Muscle of leg (tissue), 11 donors: ENCODE measurements around the gene SH3TC2. TPM values are rescaled to one million over a fixed set of nuclear protein-coding genes. Genes with fewer than 3 reads are reported as not detected.

Experiments used
- DNase-seq: peaks from one replicate; pipeline ENCODE4 v3.0.0; 2013
- H3K27ac ChIP-seq: one replicate; pipeline ENCODE4 v1.5.1; 2013; ENCODE audit warnings: mild to moderate bottlenecking, low read length, control low read depth
- H3K27me3 ChIP-seq: one replicate; pipeline ENCODE4 v1.6.1; 2013; ENCODE audit warnings: low read length; ENCODE audit not compliant: control insufficient read depth, insufficient read depth
- H3K36me3 ChIP-seq: one replicate; pipeline ENCODE4 v1.6.1; 2013; ENCODE audit warnings: low read length; ENCODE audit not compliant: control insufficient read depth, insufficient read depth
- H3K4me1 ChIP-seq: one replicate; pipeline ENCODE4 v1.6.1; 2013; ENCODE audit warnings: low read length; ENCODE audit not compliant: control insufficient read depth, insufficient read depth
- H3K4me3 ChIP-seq: one replicate; pipeline ENCODE4 v1.5.1; 2013; ENCODE audit warnings: low read length, control low read depth
- H3K9me3 ChIP-seq: replicated peaks from 2 replicates; pipeline ENCODE4 v1.6.1; 2013; ENCODE audit warnings: low read depth, low read length; ENCODE audit not compliant: control insufficient read depth
- WGBS: methylation state at CpG from one replicate; pipeline ENCODE4 v1.1.5; 2013; ENCODE audit warnings: missing lambda C conversion rate; ENCODE audit not compliant: insufficient coverage; 5-methylcytosine and 5-hydroxymethylcytosine counted together
- polyA plus RNA-seq, 8 donors: library from polyadenylated mRNA; unstranded; fragments of 120-200 nt; gene quantifications; one replicate each; pipeline versions ENCODE4 v1.2.1 to v1.2.3, GENCODE V29; 2013; ENCODE audit warnings: inconsistent platforms in 1 of 8, low replicate concordance in 1 of 8; ENCODE audit not compliant: insufficient read length in 8 of 8, insufficient read depth in 1 of 8
- total RNA-seq: library from RNA; stranded (reverse); fragments of 120-200 nt; gene quantifications from one replicate; pipeline ENCODE4 v1.2.4, GENCODE V29; 2013

Gene SH3TC2
- total and polyA plus RNA-seq, 9 donors = 0.84 to 3.0 (median 1.6) TPM

DNA sequence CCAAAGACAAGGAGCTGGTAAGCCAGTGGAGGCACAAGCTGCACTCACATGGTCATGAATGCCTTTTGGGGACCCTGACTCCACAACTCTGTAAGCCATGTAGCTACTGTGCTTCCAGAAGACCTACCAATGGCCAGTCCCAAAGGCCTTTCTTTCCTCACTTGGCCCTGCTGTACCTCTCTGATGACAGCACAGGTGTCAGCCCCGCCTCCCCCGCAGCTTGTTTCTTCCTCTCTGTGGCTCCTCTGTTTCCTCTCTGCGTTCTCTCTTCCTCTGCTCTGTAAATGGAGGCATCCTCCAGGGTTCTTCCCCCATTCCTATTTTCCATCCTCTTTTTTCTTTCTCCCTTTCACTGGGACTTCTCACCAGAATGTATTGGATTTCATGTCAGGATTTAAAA is 26.7 kb downstream of the SH3TC2 start:
- WGBS = 67% methylated on average over 2 of the region's 3 CpGs
- Histone ChIP-seq H3K9me3 (no peaks in the 10 kb centered on the region), H3K4me1 (no peaks in the 10 kb centered on the region), H3K27ac (no peak overlapping the region), H3K36me3 (no peaks in the 10 kb centered on the region), H3K4me3 (no peak overlapping the region), H3K27me3 (peaks cover 2% of the 10 kb centered on the region)
- DNase-seq = no peak

- peak; percentile 81 for DNase-seq
- H3K27ac ChIP-seq = no peak overlapping the region
- H3K4me3 ChIP-seq = no peak overlapping the region
- H3K9me3 ChIP-seq = no peaks in the 10 kb centered on the region
- peaks cover 2% of the 10 kb centered on the region for H3K27me3 ChIP-seq
- WGBS = 13% methylated on average over 6 of the region's 8 CpGs
- no peaks in the 10 kb centered on the region for H3K4me1 ChIP-seq
- no peaks in the 10 kb centered on the region for H3K36me3 ChIP-seq
Measured at GRCh38 chr5:149035372-149035790, 27.5 kb downstream of the SH3TC2 start.

- Histone ChIP-seq H3K4me3 (no peak overlapping the region), H3K27me3 (no peaks in the 10 kb centered on the region), H3K27ac (no peak overlapping the region), H3K9me3 (no peaks in the 10 kb centered on the region), H3K36me3 (no peaks in the 10 kb centered on the region), H3K4me1 (no peaks in the 10 kb centered on the region)
- WGBS = no CpG with 5 or more reads among the region's 3 CpGs
- DNase-seq = no peak
Measured at GRCh38 chr5:149030838-149031397, 31.9 kb downstream of the SH3TC2 start.

- Histone ChIP-seq H3K4me1 (no peaks in the 10 kb centered on the region), H3K27ac (no peak overlapping the region), H3K36me3 (no peaks in the 10 kb centered on the region), H3K9me3 (no peaks in the 10 kb centered on the region), H3K4me3 (no peak overlapping the region), H3K27me3 (no peaks in the 10 kb centered on the region)
- DNase-seq = no peak
- no CpG with 5 or more reads among the region's 3 CpGs for WGBS
Measured at GRCh38 chr5:149030392-149030791, 32.5 kb downstream of the SH3TC2 start.

DNA sequence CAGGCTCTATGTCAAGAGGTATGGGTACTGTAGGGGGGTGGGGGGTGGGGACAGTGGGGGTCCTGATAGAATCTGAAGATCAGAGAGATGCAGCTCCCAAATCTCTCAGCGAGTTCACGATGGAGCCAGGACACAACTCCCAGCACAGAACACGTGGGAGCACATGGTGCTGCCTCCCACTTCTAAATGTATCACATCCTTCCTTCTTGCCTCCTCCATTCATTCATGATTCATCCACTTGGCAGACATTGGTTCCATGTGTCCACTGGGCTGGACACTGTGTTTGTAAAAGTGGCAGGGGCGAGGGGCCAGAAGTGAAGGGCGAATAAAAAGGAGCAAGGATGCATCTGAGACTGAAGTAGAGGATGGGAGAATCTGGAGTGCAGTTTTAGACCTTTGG is 33.9 kb downstream of the SH3TC2 start:
- DNase-seq = no peak
- H3K9me3 ChIP-seq = no peaks in the 10 kb centered on the region
- 83% methylated on average over 4 of the region's 5 CpGs for WGBS
- H3K36me3 ChIP-seq = no peaks in the 10 kb centered on the region
- no peaks in the 10 kb centered on the region for H3K27me3 ChIP-seq
- no peak overlapping the region for H3K27ac ChIP-seq
- H3K4me1 ChIP-seq = no peaks in the 10 kb centered on the region
- no peak overlapping the region for H3K4me3 ChIP-seq

DNA sequence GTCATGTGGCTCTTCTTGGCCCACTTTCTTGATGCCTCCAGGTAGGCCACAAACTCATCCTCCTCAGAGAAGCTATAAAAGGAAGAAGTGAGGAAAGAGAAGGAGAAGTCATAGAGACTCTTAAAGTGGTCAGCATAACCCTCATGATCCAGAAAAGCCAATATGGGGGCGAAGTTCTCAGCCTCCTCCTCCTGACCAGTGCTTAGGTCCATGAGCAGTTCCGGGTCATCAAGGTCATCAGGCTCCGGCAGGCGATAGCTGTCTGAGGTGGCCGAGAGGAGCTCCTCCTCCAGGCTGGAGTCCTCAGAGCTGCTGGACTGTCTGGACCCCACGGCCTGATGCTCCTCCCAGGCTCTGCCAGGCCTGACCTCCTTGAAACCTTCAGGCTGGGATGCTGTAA is 34.7 kb downstream of the SH3TC2 start:
- Histone ChIP-seq H3K27me3 (no peaks in the 10 kb centered on the region), H3K4me3 (no peak overlapping the region), H3K27ac (no peak overlapping the region), H3K4me1 (no peaks in the 10 kb centered on the region), H3K36me3 (no peaks in the 10 kb centered on the region), H3K9me3 (no peaks in the 10 kb centered on the region)
- DNase-seq = no peak
- WGBS = 84% methylated on average over 6 of the region's 6 CpGs

- Histone ChIP-seq H3K36me3 (no peaks in the 10 kb centered on the region), H3K27ac (no peak overlapping the region), H3K27me3 (no peaks in the 10 kb centered on the region), H3K4me3 (no peak overlapping the region), H3K9me3 (no peaks in the 10 kb centered on the region), H3K4me1 (no peaks in the 10 kb centered on the region)
- DNase-seq = no peak
- 96% methylated on average over 12 of the region's 12 CpGs for WGBS
Measured at GRCh38 chr5:149027636-149028035, 35.2 kb downstream of the SH3TC2 start.

GRCh38 chr5:149024943-149025342 is 37.9 kb downstream of the SH3TC2 start:
- no peaks in the 10 kb centered on the region for H3K36me3 ChIP-seq
- H3K27me3 ChIP-seq = no peaks in the 10 kb centered on the region
- no peaks in the 10 kb centered on the region for H3K9me3 ChIP-seq
- H3K27ac ChIP-seq = no peak overlapping the region
- DNase-seq = no peak
- H3K4me1 ChIP-seq = no peaks in the 10 kb centered on the region
- H3K4me3 ChIP-seq = no peak overlapping the region

DNA sequence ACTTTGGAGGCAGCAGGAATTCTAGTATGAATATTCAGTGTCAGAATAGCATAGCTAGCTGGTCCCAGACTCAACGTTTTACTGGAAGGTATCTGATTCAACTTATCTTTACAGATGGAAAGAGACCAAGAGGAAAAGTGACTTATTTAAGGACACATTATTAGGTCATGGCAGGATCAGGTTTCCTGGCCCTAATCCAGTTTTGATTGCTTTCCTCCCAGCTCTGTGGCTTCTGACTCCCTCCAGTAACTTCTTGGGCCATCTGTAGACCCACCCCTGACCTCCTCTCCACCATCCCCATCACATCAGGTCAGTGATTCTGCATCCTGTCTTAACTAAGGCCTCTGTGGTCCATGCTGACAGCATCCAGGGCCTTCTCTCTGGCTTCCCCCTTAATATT is 38.4 kb downstream of the SH3TC2 start:
- Histone ChIP-seq H3K4me3 (no peak overlapping the region), H3K27ac (no peak overlapping the region), H3K36me3 (no peaks in the 10 kb centered on the region), H3K27me3 (no peaks in the 10 kb centered on the region), H3K9me3 (no peaks in the 10 kb centered on the region), H3K4me1 (no peaks in the 10 kb centered on the region)
- peak; percentile 9 for DNase-seq
- no CpG with 5 or more reads among the region's 1 CpG for WGBS

- H3K4me1 ChIP-seq = no peaks in the 10 kb centered on the region
- H3K9me3 ChIP-seq = no peaks in the 10 kb centered on the region
- no peak overlapping the region for H3K4me3 ChIP-seq
- no peaks in the 10 kb centered on the region for H3K27me3 ChIP-seq
- H3K27ac ChIP-seq = no peak overlapping the region
- H3K36me3 ChIP-seq = no peaks in the 10 kb centered on the region
- no peak for DNase-seq
- no CpG with 5 or more reads among the region's 1 CpG for WGBS
Measured at GRCh38 chr5:149022200-149022599, 40.7 kb downstream of the SH3TC2 start.

DNA sequence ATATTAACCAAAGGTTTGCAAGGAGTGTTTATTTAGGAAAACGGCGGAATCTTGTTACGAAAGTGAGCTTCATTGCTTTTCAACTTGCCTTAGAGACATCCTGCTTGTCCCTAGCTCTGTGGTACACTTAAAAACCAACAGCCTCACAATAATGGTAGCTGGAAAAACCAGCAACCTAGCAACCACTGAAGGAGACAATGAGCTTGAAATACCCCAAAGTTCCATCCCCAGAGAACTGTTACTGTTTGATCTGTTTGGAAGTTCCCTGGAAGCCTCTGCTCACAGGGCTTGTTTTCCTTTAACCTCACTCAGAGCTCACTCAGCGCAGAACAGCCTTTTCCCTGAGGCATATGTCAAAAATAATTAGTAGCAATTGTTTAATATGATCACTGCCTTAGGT is 43.2 kb downstream of the SH3TC2 start:
- DNase-seq = peak; percentile 41
- no peaks in the 10 kb centered on the region for H3K36me3 ChIP-seq
- H3K4me1 ChIP-seq = no peaks in the 10 kb centered on the region
- no CpG with 5 or more reads among the region's 4 CpGs for WGBS
- no peaks in the 10 kb centered on the region for H3K9me3 ChIP-seq
- H3K27me3 ChIP-seq = no peaks in the 10 kb centered on the region
- H3K4me3 ChIP-seq = no peak overlapping the region
- peak overlapping the region; percentile 16 for H3K27ac ChIP-seq
